ENCODE data around the gene PPP1R11.
"Not testable (repeated sequence)": the region's sequence is repeated elsewhere in the genome, so short reads cannot be mapped to it uniquely, and the experiment has no call there.

Gene PPP1R11

DNA sequence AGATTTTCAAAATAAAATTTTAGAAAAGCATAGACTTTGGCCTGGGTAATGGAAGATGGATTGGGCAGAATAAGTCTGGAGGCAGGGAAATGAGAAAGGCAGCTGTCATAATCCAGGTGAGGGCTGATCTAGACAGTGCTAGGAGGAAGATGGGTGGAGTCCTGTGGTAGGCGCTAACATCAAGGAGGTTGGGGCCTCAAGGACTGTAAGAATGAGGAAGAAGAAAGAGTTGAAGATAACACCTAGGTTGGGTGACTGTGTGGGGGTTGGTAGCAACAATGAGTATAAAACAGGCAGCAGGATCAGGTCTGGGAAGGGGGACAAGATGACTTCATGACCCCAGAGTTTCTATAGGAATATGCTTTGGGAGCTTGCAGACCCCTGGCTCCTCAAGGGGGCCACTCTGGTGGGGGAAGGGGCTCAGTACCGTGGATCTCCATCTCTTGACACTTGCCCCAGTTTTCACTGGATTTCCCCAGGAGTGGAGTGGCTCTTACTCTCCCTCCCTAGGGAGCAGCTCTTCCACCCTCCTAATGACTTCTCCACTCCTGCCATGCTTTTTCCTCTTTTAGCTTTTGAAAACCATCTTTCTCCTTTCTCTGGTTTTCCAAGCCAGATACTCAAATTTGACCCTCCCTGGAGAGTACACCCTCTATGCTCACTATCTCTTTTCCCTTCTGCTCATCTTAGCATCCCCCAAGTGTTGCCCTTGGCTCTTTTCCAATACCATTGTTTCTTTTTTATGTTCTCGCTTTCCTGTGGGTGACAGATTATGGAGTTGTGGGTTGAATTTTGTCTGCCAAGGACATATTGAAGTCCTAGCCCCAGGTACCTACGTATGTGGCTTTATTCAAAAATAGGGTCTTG lies 31.1 kb downstream of the PPP1R11 start:
- DNase-seq (ENCODE audit: low spot score) = no peak

DNA sequence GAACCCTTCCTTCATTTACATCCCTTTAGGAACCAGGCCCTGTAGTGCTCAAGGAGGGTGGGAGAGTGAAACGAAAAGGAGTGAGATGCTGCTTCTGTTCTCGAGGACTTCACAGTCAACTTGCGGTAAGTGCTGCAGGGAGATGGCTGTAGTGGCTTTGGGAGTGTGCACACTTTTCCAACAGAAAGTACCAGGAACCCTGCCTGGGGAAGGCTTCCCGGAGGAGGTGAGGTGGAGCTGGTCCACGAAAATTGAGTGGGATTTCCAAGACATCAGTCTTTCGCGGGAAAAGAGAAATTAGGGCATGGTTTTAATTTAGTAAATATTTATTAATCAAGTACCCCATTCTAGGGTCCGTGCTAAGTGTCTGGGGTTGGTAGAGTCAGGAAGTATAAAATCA lies 33.2 kb downstream of the PPP1R11 start:
- no peak for DNase-seq (ENCODE audit: low spot score)

GRCh38 chr6:30100585-30101443 lies 33.8 kb downstream of the PPP1R11 start:
- no peak for DNase-seq (ENCODE audit: low spot score)

- peak; percentile 93 for DNase-seq (ENCODE audit: low spot score)
Measured at GRCh38 chr6:30101444-30102413, 34.7 kb downstream of the PPP1R11 start.

- no peak for DNase-seq (ENCODE audit: low spot score)
Measured at GRCh38 chr6:30102414-30102969, 35.5 kb downstream of the PPP1R11 start.

GRCh38 chr6:30102970-30103871 lies 36.2 kb downstream of the PPP1R11 start:
- peak; percentile 96 for DNase-seq (ENCODE audit: low spot score)

DNA sequence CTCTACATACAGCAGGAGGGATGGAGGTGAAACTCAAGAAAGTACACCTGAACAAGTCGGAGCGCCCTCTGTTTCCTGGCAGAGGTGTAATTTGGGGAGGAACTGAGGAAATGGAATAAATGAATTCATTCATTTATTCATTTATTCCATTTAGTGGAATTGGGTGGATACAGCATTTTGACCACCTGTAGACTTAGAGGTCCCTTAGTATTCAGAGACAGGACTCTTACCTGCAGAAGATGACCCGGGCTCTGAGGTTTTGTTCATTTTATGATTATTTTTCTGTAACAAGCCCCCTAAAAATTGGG lies 36.8 kb downstream of the PPP1R11 start:
- DNase-seq (ENCODE audit: low spot score) = no peak

GRCh38 chr6:30104661-30105060 lies 37.7 kb downstream of the PPP1R11 start:
- DNase-seq (ENCODE audit: low spot score) = no peak

- DNase-seq (ENCODE audit: low spot score) = no peak
Measured at GRCh38 chr6:30111266-30111856, 44.4 kb downstream of the PPP1R11 start.

GRCh38 chr6:30112402-30112994 lies 45.5 kb downstream of the PPP1R11 start:
- DNase-seq (ENCODE audit: low spot score) = no peak

GRCh38 chr6:30113003-30113759 lies 46.2 kb downstream of the PPP1R11 start, which contains the start of gene TRIM31:
TRIM31 (minus strand) TSS chr6:30113090; CDS start chr6:30112805, 285 bp downstream.
- no peak for DNase-seq (ENCODE audit: low spot score)

- no peak for DNase-seq (ENCODE audit: low spot score)
Measured at GRCh38 chr6:30113841-30114240, 46.8 kb downstream of the PPP1R11 start.

DNA sequence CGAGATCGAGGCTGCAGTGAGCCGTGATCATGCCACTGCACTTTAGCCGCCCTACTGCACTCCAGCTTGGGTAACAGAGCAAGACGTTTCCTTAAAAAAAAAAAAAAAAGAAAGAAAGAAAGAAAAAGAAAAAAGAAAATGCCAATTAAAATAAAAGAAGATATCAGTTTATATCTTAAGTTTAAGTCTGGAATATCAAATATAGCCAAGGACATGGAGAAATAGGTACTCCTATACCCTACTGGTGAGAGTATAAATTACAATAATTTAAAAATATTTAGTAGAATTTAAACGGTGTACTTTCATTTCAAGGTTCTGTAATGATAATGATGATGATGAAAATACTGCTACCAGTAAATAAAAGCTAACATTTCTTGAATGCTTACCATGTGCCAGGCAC lies 49.7 kb downstream of the PPP1R11 start:
- DNase-seq (ENCODE audit: low spot score) = no peak

- DNase-seq (ENCODE audit: low spot score) = not testable (repeated sequence)
Measured at GRCh38 chr6:30118691-30119090, 51.7 kb downstream of the PPP1R11 start.

Data from hematopoietic multipotent progenitor cell treated with erythropoietin and hydrocortisone succinate and interleukin-3 and kit ligand, for 17 days (in vitro differentiated cells).